ENCODE data around the gene SIVA1. TPM values are rescaled to one million over a fixed set of nuclear protein-coding genes. Genes with fewer than 3 reads are reported as not detected.
A peak's percentile ranks its signal among the peaks of the same experiment; 100 is the strongest.

Gene SIVA1
- total and polyA plus RNA-seq, 2 of the 8 experiments (the other 6 are each of a cell fraction or from before 2014, with no cell fraction given): 123 to 589 TPM

GRCh38 chr14:104732931-104733681 is 19.8 kb upstream of the SIVA1 start:
- Histone ChIP-seq H4K5ac (ENCODE audit: insufficient read length, low read depth, low read length) (no peak overlapping the region), H3K9ac (replicated peaks in 1 of 4; ENCODE audit: extremely low read depth in 1 of 4, low read depth in 3 of 4, low read length in 3 of 4) (no peak overlapping the region), H2BK15ac (ENCODE audit: low read length) (no peak overlapping the region), H3K14ac (ENCODE audit: insufficient read length) (no peak overlapping the region), H3K36me3 (ENCODE audit: control insufficient read depth in 2 of 4, insufficient read depth in 4 of 4, low read length in 3 of 4) (no peaks in the 10 kb centered on the region), H3K56ac (replicated peaks; ENCODE audit: insufficient read length, low read depth, low read length) (no peak overlapping the region), H3K79me2 (ENCODE audit: control insufficient read depth in 1 of 2, insufficient read depth in 2 of 2, low read length in 2 of 2) (no peaks in the 10 kb centered on the region), H2BK12ac (ENCODE audit: low read depth, low read length) (peak overlapping the region; percentile 27; the same call in 1 of the 2 replicates), H3K79me1 (ENCODE audit: low read depth, low read length) (no peaks in the 10 kb centered on the region), H3K4me1 (replicated peaks in 1 of 4; ENCODE audit: control insufficient read depth in 3 of 4, insufficient read depth in 4 of 4, low read length in 3 of 4) (no peaks in the 10 kb centered on the region; a peak in 2 of 7 replicates), H2BK5ac (ENCODE audit: low read depth, low read length) (no peak overlapping the region), H2BK120ac (replicated peaks; ENCODE audit: low read depth, low read length) (no peak overlapping the region), H3K23ac (ENCODE audit: insufficient read length) (no peak overlapping the region), H2AFZ (ENCODE audit: low read length) (no peak overlapping the region), H2BK20ac (ENCODE audit: low read length) (no peak overlapping the region), H3K4me2 (ENCODE audit: insufficient read depth in 1 of 2, low read depth in 2 of 2, low read length in 2 of 2) (no peak overlapping the region), H3K23me2 (ENCODE audit: low read depth, low read length) (no peaks in the 10 kb centered on the region), H3K27me3 (replicated peaks in 1 of 4; ENCODE audit: control insufficient read depth in 3 of 4, extremely low read depth in 1 of 4, insufficient read depth in 3 of 4, low read length in 3 of 4) (peaks cover 0 to 5% (median under 1%) of the 10 kb centered on the region in 4 experiments; a peak in 2 of 7 replicates), H2AK5ac (ENCODE audit: low read depth, low read length) (no peak overlapping the region; the same call in 1 of the 2 replicates), H3K27ac (ENCODE audit: low read depth, low read length) (no peak overlapping the region), H3K18ac (ENCODE audit: extremely low read depth, low read length) (no peak overlapping the region), H3K4ac (replicated peaks; ENCODE audit: insufficient read length, low read depth, low read length) (no peak overlapping the region), H4K20me1 (replicated peaks in 1 of 2; ENCODE audit: control insufficient read depth in 1 of 2, insufficient read depth in 2 of 2, low read length in 2 of 2) (peaks cover 0 to 7% of the 10 kb centered on the region in 2 experiments), H3K9me3 (ENCODE audit: insufficient read depth in 2 of 2, low read depth in 1 of 2, low read length in 1 of 2) (no peaks in the 10 kb centered on the region), H4K8ac (ENCODE audit: extremely low read depth, insufficient read depth, low read length) (no peak overlapping the region), H4K91ac (replicated peaks; ENCODE audit: insufficient read length, low read length) (no peak overlapping the region), H3K4me3 (ENCODE audit: extremely low read depth in 1 of 4, insufficient read depth in 2 of 4, low read depth in 3 of 4, low read length in 4 of 4) (no peak overlapping the region)
- 90% methylated on average over 15 of the region's 23 CpGs; no CpG with 5 or more reads in 1 of the 2 experiments for WGBS, 2 experiments (ENCODE audit: extremely low coverage in 1 of 2, insufficient coverage in 1 of 2, insufficient read length in 1 of 2, insufficient replicate concordance in 2 of 2, low coverage in 1 of 2, low lambda C conversion rate in 2 of 2, missing lambda C conversion rate in 1 of 2)
- DNase-seq (ENCODE audit: low read depth in 1 of 2, low spot score in 2 of 2): no peak
- ChIA-PET POLR2A (ENCODE audit: partially characterized antibody) (interaction anchor here (0.6 to 2.4 kb wide), 4 partner anchors 10 to 140 kb away, joined by 3 to 11 read pairs (median 4); partner anchors contain the start of gene SIVA1), CTCF (ENCODE audit: partially characterized antibody) (interaction anchor here (1.0 to 4.6 kb wide), 7 partner anchors 7 to 69 kb away, joined by 3 to 18 read pairs (median 5); no protein-coding TSS in a partner anchor)
- no peak for FAIRE-seq
- TF ChIP-seq RNF2 (IDR thresholded peaks at IDR 0.05; ENCODE audit: borderline replicate concordance, low read depth, low read length, missing control alignments, poor library complexity, severe bottlenecking) (no peak), CREB1 (IDR thresholded peaks at IDR 0.05) (no peak), SIN3A (conservative IDR thresholded peaks at IDR 0.05 in 1 of 2, IDR thresholded peaks at IDR 0.05 in 1 of 2; ENCODE audit: low read depth in 1 of 2, low read length in 2 of 2) (no peak), HDAC6 (IDR thresholded peaks at IDR 0.05; ENCODE audit: low read depth, low read length) (no peak), RXRA (IDR thresholded peaks at IDR 0.05; ENCODE audit: insufficient read depth, low read depth, low read length) (no peak), SP2 (IDR thresholded peaks at IDR 0.05; ENCODE audit: low read length) (no peak), MAX (IDR thresholded peaks at IDR 0.05) (no peak), TAF1 (IDR thresholded peaks at IDR 0.05; ENCODE audit: low read depth, low read length) (no peak), CEBPB (IDR thresholded peaks at IDR 0.05; ENCODE audit: low read depth, low read length) (no peak), CHD2 (IDR thresholded peaks at IDR 0.05; ENCODE audit: low read length) (no peak), FOSL1 (IDR thresholded peaks at IDR 0.05; ENCODE audit: insufficient read depth, low read depth, low read length) (no peak), GABPA (IDR thresholded peaks at IDR 0.05; ENCODE audit: borderline replicate concordance, insufficient read depth, low read length) (no peak)
